Stomach (tissue), 4 donors: Measurements from ENCODE around the gene PRDX1.
"Not testable (repeated sequence)": the region's sequence is repeated elsewhere in the genome, so short reads cannot be mapped to it uniquely, and the experiment has no call there.

Experiments
- EP300 ChIP-seq: sonication (generic); formaldehyde crosslinking; IDR thresholded peaks from one replicate; pipeline ENCODE4 v1.6.1; 2017; ENCODE audit warnings: antibody characterized with exemption
- POLR2AphosphoS5 ChIP-seq, 3 donors: sonication (generic); formaldehyde crosslinking; IDR thresholded peaks; one replicate each; pipeline ENCODE4 v1.6.1; 2016; ENCODE audit warnings: antibody characterized with exemption in 3 of 3
- TF ChIP-seq, protein P1 (sequence below), 7 experiments: fragments of 450-650 bp in 4 of 7; fragments of 200-600 bp in 3 of 7; sonication (generic) in 3 of 7; IDR thresholded peaks; one replicate each; pipeline ENCODE4 v1.5.1; 2016 to 2019; ENCODE audit warnings: antibody characterized with exemption in 7 of 7, control low read depth in 2 of 7, mild to moderate bottlenecking in 1 of 7

- TF ChIP-seq, protein P1, sequence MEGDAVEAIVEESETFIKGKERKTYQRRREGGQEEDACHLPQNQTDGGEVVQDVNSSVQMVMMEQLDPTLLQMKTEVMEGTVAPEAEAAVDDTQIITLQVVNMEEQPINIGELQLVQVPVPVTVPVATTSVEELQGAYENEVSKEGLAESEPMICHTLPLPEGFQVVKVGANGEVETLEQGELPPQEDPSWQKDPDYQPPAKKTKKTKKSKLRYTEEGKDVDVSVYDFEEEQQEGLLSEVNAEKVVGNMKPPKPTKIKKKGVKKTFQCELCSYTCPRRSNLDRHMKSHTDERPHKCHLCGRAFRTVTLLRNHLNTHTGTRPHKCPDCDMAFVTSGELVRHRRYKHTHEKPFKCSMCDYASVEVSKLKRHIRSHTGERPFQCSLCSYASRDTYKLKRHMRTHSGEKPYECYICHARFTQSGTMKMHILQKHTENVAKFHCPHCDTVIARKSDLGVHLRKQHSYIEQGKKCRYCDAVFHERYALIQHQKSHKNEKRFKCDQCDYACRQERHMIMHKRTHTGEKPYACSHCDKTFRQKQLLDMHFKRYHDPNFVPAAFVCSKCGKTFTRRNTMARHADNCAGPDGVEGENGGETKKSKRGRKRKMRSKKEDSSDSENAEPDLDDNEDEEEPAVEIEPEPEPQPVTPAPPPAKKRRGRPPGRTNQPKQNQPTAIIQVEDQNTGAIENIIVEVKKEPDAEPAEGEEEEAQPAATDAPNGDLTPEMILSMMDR (IDR thresholded peaks at IDR 0.05) = not testable (repeated sequence)
- TF ChIP-seq POLR2AphosphoS5 (IDR thresholded peaks at IDR 0.05); EP300: not testable (repeated sequence)
Measured at GRCh38 chr1:45513532-45514260, 8.0 kb downstream of the PRDX1 start.
